ENCODE measurements around the gene PSAPL1.

- TF ChIP-seq POLR2AphosphoS5 (IDR thresholded peaks at IDR 0.05; ENCODE audit: low read depth): no peak
- no peak for TF ChIP-seq CTCF (IDR thresholded peaks at IDR 0.05; ENCODE audit: insufficient read depth, low read length)
- TF ChIP-seq REST (IDR thresholded peaks at IDR 0.05; ENCODE audit: insufficient replicate concordance, low read depth): no peak
- no peak for TF ChIP-seq SPI1 (IDR thresholded peaks at IDR 0.05; ENCODE audit: borderline replicate concordance, low read depth)
- TF ChIP-seq GABPA (IDR thresholded peaks at IDR 0.05; ENCODE audit: low read depth): no peak
Observed at GRCh38 chr4:7451800-7452199, 17.1 kb upstream of the PSAPL1 start.
